Kasumi-1 (cell line): Measurements from ENCODE around the gene BAG5.

Source experiments
- DNase-seq, 2 experiments: peaks; one replicate each; lab custom pipeline; 2025; lab: John Stamatoyannopoulos, UW

Gene BAG5

DNA sequence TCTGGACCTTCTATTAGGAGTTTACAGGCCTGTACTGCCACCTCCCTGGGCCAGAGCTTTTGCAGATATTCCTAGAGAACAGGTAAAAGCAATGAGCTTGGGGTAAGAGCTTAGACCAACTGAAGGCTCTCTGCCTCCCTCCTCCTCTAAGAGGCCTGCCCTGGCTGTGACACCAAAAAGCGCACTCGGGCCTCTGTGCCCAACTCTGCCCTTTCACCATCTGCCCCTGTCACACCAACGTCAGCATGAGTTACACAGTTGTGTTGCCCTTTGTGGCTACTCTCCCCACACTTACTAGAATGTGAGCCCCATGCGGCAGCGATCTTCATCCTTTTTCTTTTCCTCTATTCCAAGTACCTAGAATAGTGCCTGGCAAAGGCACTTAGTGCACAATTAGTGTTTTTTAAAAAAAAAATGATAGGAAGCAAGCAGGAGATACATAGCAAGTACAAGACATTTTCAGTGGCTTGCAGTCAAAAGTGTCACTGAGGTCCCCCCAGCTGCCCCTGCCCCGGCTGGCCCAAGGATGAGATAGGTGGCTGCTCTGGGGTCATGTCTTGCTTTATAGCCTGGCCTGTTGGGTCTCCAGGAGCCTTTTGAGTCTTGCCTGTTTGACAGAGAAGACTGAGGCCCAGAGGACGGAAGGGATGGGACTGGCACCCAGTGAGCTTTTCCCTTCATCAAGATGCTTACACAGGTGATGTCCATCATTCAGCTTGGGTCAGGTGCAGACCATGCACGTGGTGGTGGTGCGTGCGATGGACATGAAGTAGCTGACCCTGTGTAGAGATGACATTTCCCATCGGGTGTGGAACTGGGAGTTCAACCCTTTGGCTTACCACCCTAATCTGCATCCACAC, 52.4 kb downstream of the BAG5 start:
- DNase-seq = no peak

DNA sequence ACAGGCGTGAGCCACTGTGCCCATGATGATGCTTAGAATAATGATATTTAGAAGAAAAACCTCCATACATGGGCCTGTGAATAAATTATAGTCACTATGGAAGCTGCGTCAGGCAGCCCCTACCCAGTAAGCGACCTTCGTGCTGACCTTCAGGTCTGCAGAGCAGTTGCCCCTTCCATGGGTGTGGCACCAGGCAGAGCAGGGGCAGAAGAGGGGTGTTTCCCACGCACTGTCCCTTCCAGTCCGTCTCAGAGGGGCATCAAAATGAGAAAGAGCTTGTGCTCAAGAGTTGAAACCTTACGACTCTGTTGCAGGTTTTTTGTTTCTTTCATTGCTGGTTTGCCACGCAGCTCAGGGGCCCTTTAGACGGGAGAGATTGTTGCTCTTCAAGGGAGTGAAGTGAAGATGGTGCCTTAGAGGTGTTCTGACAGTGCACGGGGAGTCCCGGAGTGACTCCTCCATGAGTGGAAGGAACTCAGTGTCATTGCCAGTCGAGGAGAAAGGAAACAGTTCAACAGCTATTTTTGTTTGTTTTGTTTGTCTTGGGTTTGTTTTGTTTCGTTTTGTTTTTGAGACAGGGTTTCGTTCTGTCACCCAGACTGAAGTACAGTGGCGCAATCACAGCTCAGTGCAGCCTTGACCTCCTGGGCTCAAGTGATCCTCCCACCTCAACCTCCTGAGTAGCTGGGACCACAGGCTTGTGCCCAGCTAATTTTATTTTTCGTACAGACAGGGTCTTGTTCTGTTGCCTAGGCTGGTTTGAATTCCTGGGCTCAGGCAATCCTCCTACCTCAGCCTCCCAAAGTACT, 53.7 kb downstream of the BAG5 start:
- no peak for DNase-seq

DNA sequence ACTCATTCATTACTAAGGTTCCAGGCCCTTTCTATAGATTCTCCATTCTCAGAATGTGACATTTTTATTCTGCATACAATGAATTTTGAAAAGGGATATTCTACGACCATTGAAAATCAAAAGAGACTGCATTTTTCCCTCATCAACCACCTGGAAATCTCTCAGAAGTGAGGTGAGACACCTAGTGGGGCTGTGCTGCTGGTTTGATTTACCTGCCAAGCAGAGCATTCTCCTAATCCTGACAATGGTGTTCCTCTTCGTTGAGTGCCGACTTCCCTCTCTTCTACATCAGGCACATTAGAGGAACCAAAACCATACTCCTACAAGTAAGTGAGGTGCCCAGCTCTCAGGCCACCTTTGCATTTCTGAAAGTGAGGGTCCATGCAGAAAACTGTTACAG, 54.7 kb downstream of the BAG5 start:
- DNase-seq = no peak
